HepG2 (cell line): ENCODE data around the gene GRIN3B. TPM values are rescaled to one million over a fixed set of nuclear protein-coding genes. Genes with fewer than 3 reads are reported as not detected.

Experiments used
- ADNP ChIP-seq: sonication (generic); formaldehyde crosslinking; IDR thresholded peaks from 2 replicates; pipeline ENCODE4 v1.4.0; 2020; ENCODE audit warnings: missing genetic modification reagents
- FOXA1 ChIP-seq, 2 experiments: fragments of 450-650 bp in 1 of 2; sonication (generic) in 1 of 2; formaldehyde crosslinking in 1 of 2; IDR thresholded peaks; 2 replicates each; pipeline versions ENCODE4 v1.4.0 to v1.6.1; 2016 to 2020; ENCODE audit warnings: missing genetic modification reagents in 1 of 2
- HDAC2 ChIP-seq: sonication (generic); formaldehyde crosslinking; IDR thresholded peaks from 2 replicates; pipeline ENCODE4 v1.4.0; 2020; ENCODE audit warnings: missing genetic modification reagents
- HNRNPUL1 ChIP-seq: fragments of 200-400 bp; formaldehyde crosslinking; IDR thresholded peaks from 2 replicates; pipeline ENCODE4 v1.6.1; 2017; ENCODE audit warnings: low read depth, mild to moderate bottlenecking, low read length, moderate library complexity
- LCORL ChIP-seq, 2 experiments: fragments of 450-650 bp in 1 of 2; sonication (generic) in 1 of 2; formaldehyde crosslinking in 1 of 2; IDR thresholded peaks; 2 replicates each; pipeline versions ENCODE4 v1.5.0 to v1.6.1; 2017 to 2020; ENCODE audit warnings: antibody characterized with exemption in 1 of 2, missing genetic modification reagents in 1 of 2
- MEIS1 ChIP-seq: sonication (generic); formaldehyde crosslinking; IDR thresholded peaks from 2 replicates; pipeline ENCODE4 v1.9.0; 2021; ENCODE audit warnings: mild to moderate bottlenecking, missing genetic modification reagents, moderate library complexity, borderline replicate concordance
- NFATC3 ChIP-seq: sonication (generic); formaldehyde crosslinking; IDR thresholded peaks from 2 replicates; pipeline ENCODE4 v1.5.1; 2020; ENCODE audit warnings: mild to moderate bottlenecking, missing genetic modification reagents
- NFE2L1 ChIP-seq: sonication (generic); formaldehyde crosslinking; IDR thresholded peaks from 2 replicates; pipeline ENCODE4 v1.4.0; 2020; ENCODE audit warnings: missing genetic modification reagents, mild to moderate bottlenecking, borderline replicate concordance
- PAX8 ChIP-seq: sonication (generic); formaldehyde crosslinking; IDR thresholded peaks from 2 replicates; pipeline ENCODE4 v1.8.0; 2022; ENCODE audit warnings: mild to moderate bottlenecking, missing genetic modification reagents, borderline replicate concordance
- ZNF124 ChIP-seq: sonication (generic); formaldehyde crosslinking; IDR thresholded peaks from 2 replicates; pipeline ENCODE4 v1.4.0; 2020; ENCODE audit warnings: missing genetic modification reagents
- ZNF232 ChIP-seq: sonication (generic); formaldehyde crosslinking; IDR thresholded peaks from 2 replicates; pipeline ENCODE4 v1.4.0; 2020; ENCODE audit warnings: missing genetic modification reagents, borderline replicate concordance
- ZNF24 ChIP-seq: fragments of 450-650 bp; IDR thresholded peaks from 2 replicates; pipeline ENCODE4 v1.6.1; 2017; ENCODE audit warnings: antibody characterized with exemption, mild to moderate bottlenecking
- ZNF589 ChIP-seq: sonication (generic); formaldehyde crosslinking; conservative IDR thresholded peaks from 2 replicates; pipeline ENCODE4 v1.8.0; 2022; ENCODE audit warnings: mild to moderate bottlenecking, moderate library complexity, missing genetic modification reagents
- ZNF616 ChIP-seq: sonication (generic); formaldehyde crosslinking; IDR thresholded peaks from 2 replicates; pipeline ENCODE4 v1.5.0; 2020; ENCODE audit warnings: low read depth, mild to moderate bottlenecking, missing genetic modification reagents
- ZNF660 ChIP-seq: sonication (generic); formaldehyde crosslinking; IDR thresholded peaks from 2 replicates; pipeline ENCODE4 v1.5.1; 2020; ENCODE audit warnings: mild to moderate bottlenecking, low read depth, missing genetic modification reagents, borderline replicate concordance
- polyA plus RNA-seq, 8 experiments: library from polyadenylated mRNA; depleted of rRNA in 3 of 8; stranded (reverse) in 7 of 8; unstranded in 1 of 8; fragments of >200 nt; fragmentation: Illumina TruSeq in 4 of 8; extraction: Trizol in 4 of 8; gene quantifications; 2 replicates each; pipeline versions ENCODE4 v1.2.1 to v1.2.3, GENCODE V29; 2011 to 2016; ENCODE audit warnings: low read depth in 4 of 8, missing spikeins in 1 of 8, mixed read lengths in 1 of 8; ENCODE audit not compliant: insufficient read depth in 1 of 8
- total RNA-seq, 5 experiments: library from RNA; depleted of rRNA; stranded (reverse); fragments of >200 nt; fragmentation: Illumina TruSeq; extraction: Trizol; gene quantifications; 2 replicates each; pipeline ENCODE4 v1.2.3, GENCODE V29; 2016; ENCODE audit warnings: low read depth in 1 of 5
- TF ChIP-seq, protein P1 (sequence below): sonication (generic); formaldehyde crosslinking; IDR thresholded peaks from 2 replicates; pipeline ENCODE4 v1.4.0; 2020; ENCODE audit warnings: missing genetic modification reagents
- TF ChIP-seq, protein P2 (sequence below): sonication (generic); formaldehyde crosslinking; IDR thresholded peaks from 2 replicates; pipeline ENCODE4 v1.5.0; 2020; ENCODE audit warnings: mild to moderate bottlenecking, missing genetic modification reagents
- TF ChIP-seq, protein P3 (sequence below): sonication (generic); formaldehyde crosslinking; IDR thresholded peaks from 2 replicates; pipeline ENCODE4; 2020; ENCODE audit warnings: missing genetic modification reagents, mild to moderate bottlenecking, borderline replicate concordance

GRIN3B gene
- total and polyA plus RNA-seq, 2 of the 13 experiments (the other 11 are each of a cell fraction or from before 2014, with no cell fraction given), result 0.07 to 0.20 TPM

- TF ChIP-seq FOXA1 (IDR thresholded peaks at IDR 0.05) (no peak), FOXA1 (CRISPR knock-in tag; IDR thresholded peaks at IDR 0.05) (no peak), ZNF616 (CRISPR knock-in tag) (no peak), ZNF660 (CRISPR knock-in tag) (no peak), NFE2L1 (no peak), ZNF24 (peak; percentile 78), ZNF589 (CRISPR knock-in tag) (0 out of 2 replicates have a peak, but pooled peaks have one; percentile 45), ZNF232 (CRISPR knock-in tag) (no peak), ADNP (CRISPR knock-in tag) (no peak), HDAC2 (CRISPR knock-in tag) (peak; percentile 60; the same call in 1 of the 2 replicates), ZNF124 (CRISPR knock-in tag) (0 out of 2 replicates have a peak, but pooled peaks have one; percentile 44), PAX8 (CRISPR knock-in tag) (no peak), HNRNPUL1 (no peak), NFATC3 (CRISPR knock-in tag) (no peak), LCORL (IDR thresholded peaks at IDR 0.05) (no peak), LCORL (CRISPR knock-in tag; IDR thresholded peaks at IDR 0.05) (peak; percentile 52; the same call in 1 of the 2 replicates), MEIS1 (CRISPR knock-in tag) (peak; percentile 55; the same call in 1 of the 2 replicates)
- TF ChIP-seq, protein P1, sequence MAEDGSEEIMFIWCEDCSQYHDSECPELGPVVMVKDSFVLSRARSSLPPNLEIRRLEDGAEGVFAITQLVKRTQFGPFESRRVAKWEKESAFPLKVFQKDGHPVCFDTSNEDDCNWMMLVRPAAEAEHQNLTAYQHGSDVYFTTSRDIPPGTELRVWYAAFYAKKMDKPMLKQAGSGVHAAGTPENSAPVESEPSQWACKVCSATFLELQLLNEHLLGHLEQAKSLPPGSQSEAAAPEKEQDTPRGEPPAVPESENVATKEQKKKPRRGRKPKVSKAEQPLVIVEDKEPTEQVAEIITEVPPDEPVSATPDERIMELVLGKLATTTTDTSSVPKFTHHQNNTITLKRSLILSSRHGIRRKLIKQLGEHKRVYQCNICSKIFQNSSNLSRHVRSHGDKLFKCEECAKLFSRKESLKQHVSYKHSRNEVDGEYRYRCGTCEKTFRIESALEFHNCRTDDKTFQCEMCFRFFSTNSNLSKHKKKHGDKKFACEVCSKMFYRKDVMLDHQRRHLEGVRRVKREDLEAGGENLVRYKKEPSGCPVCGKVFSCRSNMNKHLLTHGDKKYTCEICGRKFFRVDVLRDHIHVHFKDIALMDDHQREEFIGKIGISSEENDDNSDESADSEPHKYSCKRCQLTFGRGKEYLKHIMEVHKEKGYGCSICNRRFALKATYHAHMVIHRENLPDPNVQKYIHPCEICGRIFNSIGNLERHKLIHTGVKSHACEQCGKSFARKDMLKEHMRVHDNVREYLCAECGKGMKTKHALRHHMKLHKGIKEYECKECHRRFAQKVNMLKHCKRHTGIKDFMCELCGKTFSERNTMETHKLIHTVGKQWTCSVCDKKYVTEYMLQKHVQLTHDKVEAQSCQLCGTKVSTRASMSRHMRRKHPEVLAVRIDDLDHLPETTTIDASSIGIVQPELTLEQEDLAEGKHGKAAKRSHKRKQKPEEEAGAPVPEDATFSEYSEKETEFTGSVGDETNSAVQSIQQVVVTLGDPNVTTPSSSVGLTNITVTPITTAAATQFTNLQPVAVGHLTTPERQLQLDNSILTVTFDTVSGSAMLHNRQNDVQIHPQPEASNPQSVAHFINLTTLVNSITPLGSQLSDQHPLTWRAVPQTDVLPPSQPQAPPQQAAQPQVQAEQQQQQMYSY, result no peak
- TF ChIP-seq, protein P2, sequence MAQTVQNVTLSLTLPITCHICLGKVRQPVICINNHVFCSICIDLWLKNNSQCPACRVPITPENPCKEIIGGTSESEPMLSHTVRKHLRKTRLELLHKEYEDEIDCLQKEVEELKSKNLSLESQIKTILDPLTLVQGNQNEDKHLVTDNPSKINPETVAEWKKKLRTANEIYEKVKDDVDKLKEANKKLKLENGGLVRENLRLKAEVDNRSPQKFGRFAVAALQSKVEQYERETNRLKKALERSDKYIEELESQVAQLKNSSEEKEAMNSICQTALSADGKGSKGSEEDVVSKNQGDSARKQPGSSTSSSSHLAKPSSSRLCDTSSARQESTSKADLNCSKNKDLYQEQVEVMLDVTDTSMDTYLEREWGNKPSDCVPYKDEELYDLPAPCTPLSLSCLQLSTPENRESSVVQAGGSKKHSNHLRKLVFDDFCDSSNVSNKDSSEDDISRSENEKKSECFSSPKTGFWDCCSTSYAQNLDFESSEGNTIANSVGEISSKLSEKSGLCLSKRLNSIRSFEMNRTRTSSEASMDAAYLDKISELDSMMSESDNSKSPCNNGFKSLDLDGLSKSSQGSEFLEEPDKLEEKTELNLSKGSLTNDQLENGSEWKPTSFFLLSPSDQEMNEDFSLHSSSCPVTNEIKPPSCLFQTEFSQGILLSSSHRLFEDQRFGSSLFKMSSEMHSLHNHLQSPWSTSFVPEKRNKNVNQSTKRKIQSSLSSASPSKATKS (CRISPR knock-in tag), result no peak
- TF ChIP-seq, protein P3, sequence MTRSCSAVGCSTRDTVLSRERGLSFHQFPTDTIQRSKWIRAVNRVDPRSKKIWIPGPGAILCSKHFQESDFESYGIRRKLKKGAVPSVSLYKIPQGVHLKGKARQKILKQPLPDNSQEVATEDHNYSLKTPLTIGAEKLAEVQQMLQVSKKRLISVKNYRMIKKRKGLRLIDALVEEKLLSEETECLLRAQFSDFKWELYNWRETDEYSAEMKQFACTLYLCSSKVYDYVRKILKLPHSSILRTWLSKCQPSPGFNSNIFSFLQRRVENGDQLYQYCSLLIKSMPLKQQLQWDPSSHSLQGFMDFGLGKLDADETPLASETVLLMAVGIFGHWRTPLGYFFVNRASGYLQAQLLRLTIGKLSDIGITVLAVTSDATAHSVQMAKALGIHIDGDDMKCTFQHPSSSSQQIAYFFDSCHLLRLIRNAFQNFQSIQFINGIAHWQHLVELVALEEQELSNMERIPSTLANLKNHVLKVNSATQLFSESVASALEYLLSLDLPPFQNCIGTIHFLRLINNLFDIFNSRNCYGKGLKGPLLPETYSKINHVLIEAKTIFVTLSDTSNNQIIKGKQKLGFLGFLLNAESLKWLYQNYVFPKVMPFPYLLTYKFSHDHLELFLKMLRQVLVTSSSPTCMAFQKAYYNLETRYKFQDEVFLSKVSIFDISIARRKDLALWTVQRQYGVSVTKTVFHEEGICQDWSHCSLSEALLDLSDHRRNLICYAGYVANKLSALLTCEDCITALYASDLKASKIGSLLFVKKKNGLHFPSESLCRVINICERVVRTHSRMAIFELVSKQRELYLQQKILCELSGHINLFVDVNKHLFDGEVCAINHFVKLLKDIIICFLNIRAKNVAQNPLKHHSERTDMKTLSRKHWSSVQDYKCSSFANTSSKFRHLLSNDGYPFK (CRISPR knock-in tag), result peak; percentile 65; the same call in 1 of the 2 replicates
These were observed 39.6 kb downstream of the GRIN3B start, which contains the start of gene ABCA7 (continued) for GRCh38 chr19:1039646-1040475.
